ENCODE results near the gene DNAJC25.

DNAJC25 gene

GRCh38 chr9:111700776-111701175 lies 69.6 kb downstream of the DNAJC25 start:
- no peaks in the 10 kb centered on the region for H3K27me3 ChIP-seq (ENCODE audit: control insufficient read depth, insufficient read depth, low read length, poor library complexity, severe bottlenecking)
- WGBS, 2 experiments: 78 to 79% methylated on average over 1 of the region's 1 CpG
- H3K9me3 ChIP-seq (ENCODE audit: control insufficient read depth, low read length): no peaks in the 10 kb centered on the region
- no peaks in the 10 kb centered on the region for H3K36me3 ChIP-seq (ENCODE audit: control insufficient read depth, insufficient read depth, low read length)
- H3K27ac ChIP-seq (ENCODE audit: insufficient read depth, low read depth, low read length, poor library complexity, severe bottlenecking): no peak overlapping the region
- H3K4me1 ChIP-seq (ENCODE audit: control insufficient read depth, insufficient read depth, low read length): no peaks in the 10 kb centered on the region
- no peak overlapping the region for H3K4me3 ChIP-seq (ENCODE audit: insufficient read depth, low read depth, low read length)

Data from ectodermal cell (in vitro differentiated cells).